ENCODE data around the gene DCAF11. TPM values are rescaled to one million over a fixed set of nuclear protein-coding genes. Genes with fewer than 3 reads are reported as not detected.
"Not testable (repeated sequence)": the region's sequence is repeated elsewhere in the genome, so short reads cannot be mapped to it uniquely, and the experiment has no call there.

Gene DCAF11
- total RNA-seq, 2 donors from 2014 or later = 54.1 to 69.8 TPM

DNA sequence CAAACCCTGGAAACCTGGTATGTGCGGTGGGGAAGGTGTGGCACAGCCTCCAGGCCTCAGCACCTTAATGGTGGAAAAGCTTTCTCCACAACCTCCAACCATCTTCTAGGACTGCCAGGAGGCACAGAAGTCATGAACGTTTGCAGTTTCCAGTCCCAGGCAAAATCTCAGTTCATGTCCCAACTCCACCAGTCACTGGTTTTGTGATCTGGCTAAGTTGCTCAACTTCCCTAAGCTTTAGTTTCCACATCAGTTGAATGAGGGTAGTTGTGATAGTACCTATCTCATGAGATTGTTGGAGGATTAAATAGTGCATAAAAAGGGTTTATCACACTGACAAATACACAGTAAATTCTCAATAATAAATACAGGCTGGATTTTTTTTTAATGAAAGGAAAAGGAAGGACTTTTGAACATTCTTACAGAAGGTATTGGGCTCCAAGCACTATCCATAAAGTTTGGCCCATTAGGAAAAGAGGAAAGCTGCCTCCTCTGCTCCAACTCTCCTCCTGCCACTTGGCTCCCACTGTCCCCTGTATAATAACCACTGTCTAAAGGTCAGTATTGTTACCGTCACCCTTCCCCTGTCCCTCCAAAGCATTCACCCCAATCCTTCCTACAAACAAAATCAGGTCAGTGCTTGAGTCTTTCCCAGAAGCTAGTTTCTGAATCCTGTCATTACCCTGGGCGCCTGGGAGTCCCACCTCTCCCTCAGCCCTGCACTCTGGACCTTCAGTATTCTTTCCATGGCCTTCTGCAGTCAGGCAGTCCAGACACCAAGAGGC is 14.2 kb upstream of the DCAF11 start:
- no peak overlapping the region for H3K4me3 ChIP-seq
- H3K36me3 ChIP-seq = no peaks in the 10 kb centered on the region
- no peaks in the 10 kb centered on the region for H3K9me3 ChIP-seq
- H3K4me1 ChIP-seq = peaks cover 0 to 5% of the 10 kb centered on the region in 2 donors
- TF ChIP-seq, protein P1, sequence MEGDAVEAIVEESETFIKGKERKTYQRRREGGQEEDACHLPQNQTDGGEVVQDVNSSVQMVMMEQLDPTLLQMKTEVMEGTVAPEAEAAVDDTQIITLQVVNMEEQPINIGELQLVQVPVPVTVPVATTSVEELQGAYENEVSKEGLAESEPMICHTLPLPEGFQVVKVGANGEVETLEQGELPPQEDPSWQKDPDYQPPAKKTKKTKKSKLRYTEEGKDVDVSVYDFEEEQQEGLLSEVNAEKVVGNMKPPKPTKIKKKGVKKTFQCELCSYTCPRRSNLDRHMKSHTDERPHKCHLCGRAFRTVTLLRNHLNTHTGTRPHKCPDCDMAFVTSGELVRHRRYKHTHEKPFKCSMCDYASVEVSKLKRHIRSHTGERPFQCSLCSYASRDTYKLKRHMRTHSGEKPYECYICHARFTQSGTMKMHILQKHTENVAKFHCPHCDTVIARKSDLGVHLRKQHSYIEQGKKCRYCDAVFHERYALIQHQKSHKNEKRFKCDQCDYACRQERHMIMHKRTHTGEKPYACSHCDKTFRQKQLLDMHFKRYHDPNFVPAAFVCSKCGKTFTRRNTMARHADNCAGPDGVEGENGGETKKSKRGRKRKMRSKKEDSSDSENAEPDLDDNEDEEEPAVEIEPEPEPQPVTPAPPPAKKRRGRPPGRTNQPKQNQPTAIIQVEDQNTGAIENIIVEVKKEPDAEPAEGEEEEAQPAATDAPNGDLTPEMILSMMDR (IDR thresholded peaks at IDR 0.05) = no peak
- H3K27ac ChIP-seq = no peak overlapping the region
- H3K27me3 ChIP-seq = no peaks in the 10 kb centered on the region
- no peak for DNase-seq (ENCODE audit: low spot score)

DNA sequence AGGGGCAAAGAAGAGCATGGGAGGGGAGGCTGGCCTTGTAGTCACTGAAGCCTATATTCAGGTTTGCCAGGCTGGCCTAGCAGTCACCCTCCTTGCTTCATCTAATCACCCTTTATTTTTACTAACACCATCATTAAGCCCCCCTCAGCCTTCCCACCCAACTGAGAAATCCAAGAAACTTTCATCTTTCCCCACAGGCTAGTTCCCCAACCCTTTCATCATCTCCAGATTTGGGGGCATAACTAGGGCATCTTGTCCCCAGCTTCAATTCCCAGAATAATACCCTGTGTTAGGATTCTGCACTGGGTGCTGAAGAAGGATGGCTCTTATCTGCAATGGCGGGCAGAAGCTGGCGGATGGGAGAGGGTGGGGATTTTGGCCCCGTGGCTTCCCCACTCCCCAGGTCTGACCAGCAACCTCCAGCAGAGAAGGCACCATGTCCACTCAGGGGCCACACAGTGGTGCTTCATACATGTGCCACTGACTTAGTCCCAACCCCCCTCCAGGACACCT is 13.5 kb upstream of the DCAF11 start:
- no peak overlapping the region for H3K4me3 ChIP-seq
- DNase-seq (ENCODE audit: low spot score) = no peak
- H3K27me3 ChIP-seq = no peaks in the 10 kb centered on the region
- TF ChIP-seq, protein P1 (IDR thresholded peaks at IDR 0.05) = no peak
- H3K4me1 ChIP-seq = no peaks in the 10 kb centered on the region
- H3K9me3 ChIP-seq = no peaks in the 10 kb centered on the region
- no peaks in the 10 kb centered on the region for H3K36me3 ChIP-seq
- no peak overlapping the region for H3K27ac ChIP-seq

DNA sequence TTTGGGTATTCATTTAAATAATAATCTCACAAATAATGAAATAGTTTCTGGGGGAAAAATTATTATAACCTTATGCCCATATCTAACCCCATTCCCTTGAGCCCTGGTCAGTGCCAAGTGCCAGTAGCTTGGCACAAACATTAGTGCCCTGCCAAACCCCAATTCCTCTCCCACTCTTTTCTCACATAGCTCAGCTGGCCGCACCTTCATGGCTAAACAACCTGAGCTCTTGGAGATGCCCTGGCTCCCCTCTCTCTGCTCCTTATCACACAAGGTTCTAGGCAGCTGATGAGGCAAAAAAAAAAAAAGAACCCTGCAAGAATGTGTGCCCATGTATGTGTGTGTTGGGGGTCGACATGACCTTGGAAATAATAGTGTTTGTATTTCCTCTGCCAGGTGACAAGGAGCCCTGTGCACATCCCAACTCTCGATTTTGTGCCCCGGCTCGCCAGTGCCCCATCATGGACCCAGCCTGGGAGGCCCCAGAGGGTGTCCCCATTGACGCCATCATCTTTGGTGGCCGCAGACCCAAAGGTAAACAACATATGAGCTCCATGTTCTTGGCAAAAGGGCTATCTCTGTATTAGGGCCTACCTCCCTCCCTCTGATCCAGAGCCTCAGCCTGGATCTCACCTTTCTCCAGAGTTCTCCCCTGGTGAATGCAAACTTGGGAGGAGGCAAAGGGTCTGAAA is 12.1 kb upstream of the DCAF11 start:
- Histone ChIP-seq H3K27me3 (no peaks in the 10 kb centered on the region), H3K36me3 (no peaks in the 10 kb centered on the region), H3K4me1 (no peaks in the 10 kb centered on the region), H3K4me3 (no peak overlapping the region), H3K27ac (no peak overlapping the region), H3K9me3 (no peaks in the 10 kb centered on the region)
- TF ChIP-seq, protein P1 (IDR thresholded peaks at IDR 0.05) = no peak
- no peak for DNase-seq (ENCODE audit: low spot score)

DNA sequence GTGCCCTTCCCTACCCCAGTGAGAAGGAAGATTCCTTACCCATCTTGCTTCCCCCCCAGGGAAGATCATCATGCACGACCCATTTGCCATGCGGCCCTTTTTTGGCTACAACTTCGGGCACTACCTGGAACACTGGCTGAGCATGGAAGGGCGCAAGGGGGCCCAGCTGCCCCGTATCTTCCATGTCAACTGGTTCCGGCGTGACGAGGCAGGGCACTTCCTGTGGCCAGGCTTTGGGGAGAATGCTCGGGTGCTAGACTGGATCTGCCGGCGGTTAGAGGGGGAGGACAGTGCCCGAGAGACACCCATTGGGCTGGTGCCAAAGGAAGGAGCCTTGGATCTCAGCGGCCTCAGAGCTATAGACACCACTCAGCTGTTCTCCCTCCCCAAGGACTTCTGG is 11.1 kb upstream of the DCAF11 start:
- H3K27me3 ChIP-seq = no peaks in the 10 kb centered on the region
- TF ChIP-seq, protein P1 (IDR thresholded peaks at IDR 0.05) = no peak
- no peaks in the 10 kb centered on the region for H3K4me1 ChIP-seq
- no peak for DNase-seq (ENCODE audit: low spot score)
- no peak overlapping the region for H3K4me3 ChIP-seq
- H3K36me3 ChIP-seq = no peaks in the 10 kb centered on the region
- no peak overlapping the region for H3K27ac ChIP-seq
- no peaks in the 10 kb centered on the region for H3K9me3 ChIP-seq

DNA sequence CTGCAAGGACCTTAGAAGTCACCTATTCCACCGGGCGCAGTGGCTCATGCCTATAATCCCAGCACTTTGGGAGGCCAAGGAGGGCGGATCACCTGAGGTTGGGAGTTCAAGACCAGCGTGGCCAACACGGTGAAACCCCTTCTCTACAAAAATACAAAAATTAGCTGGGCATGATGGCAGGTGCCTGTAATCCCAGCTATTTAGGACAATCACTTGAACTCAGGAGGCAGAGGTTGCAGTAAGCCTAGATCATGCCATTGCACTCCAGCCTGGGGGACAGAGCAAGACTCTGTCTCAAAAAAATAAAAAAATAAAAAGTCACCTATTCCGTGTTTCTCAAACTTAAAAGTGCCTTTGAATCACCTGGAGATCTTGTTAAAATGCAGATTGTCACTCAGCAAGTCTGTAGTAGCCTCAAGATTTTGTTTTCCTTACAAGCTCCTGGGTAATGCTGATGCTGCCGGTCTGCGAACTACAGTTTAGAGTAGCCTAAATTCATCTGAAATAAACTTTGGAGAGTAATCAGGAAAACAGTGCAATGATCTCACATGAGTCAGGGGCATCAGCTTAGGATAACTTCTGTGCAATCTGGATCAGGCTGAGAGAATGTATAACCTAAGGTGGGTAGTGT is 8.9 kb upstream of the DCAF11 start:
- H3K27ac ChIP-seq; H3K4me3 ChIP-seq; H3K27me3 ChIP-seq; H3K9me3 ChIP-seq; DNase-seq (ENCODE audit: low spot score); H3K4me1 ChIP-seq; H3K36me3 ChIP-seq: not testable (repeated sequence)

DNA sequence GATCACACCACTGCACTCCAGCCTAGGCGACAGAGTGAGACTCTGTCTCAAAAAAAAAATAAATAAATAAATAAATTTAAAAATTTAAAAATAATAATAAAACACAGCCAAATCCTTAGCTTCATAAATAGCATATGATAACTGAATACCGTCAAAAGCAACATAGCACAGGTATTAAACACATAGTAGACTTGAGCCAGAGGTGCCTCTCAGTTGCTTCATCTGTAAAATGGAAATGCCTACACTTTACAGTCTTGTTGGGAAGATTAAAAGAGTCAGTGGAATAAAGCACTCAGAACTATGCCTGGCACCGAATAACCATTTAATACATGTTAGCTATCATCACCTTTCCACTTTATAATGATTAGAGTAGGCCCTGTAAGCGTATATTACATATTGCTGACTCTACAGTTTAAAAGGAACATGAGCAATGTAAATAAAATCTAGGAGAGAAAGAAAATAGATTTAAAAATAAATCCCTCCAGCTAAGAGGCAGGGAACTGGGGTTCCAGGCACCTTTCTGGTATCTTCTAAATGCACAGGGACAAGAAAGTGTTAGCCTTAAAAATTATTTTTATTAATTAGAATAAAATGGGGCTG is 7.8 kb upstream of the DCAF11 start:
- H3K4me1 ChIP-seq = peaks cover 0 to 7% of the 10 kb centered on the region in 2 donors
- no peak for DNase-seq (ENCODE audit: low spot score)
- H3K36me3 ChIP-seq = no peaks in the 10 kb centered on the region
- no peaks in the 10 kb centered on the region for H3K27me3 ChIP-seq
- TF ChIP-seq, protein P1 (IDR thresholded peaks at IDR 0.05) = no peak
- H3K9me3 ChIP-seq = no peaks in the 10 kb centered on the region
- no peak overlapping the region for H3K27ac ChIP-seq
- no peak overlapping the region for H3K4me3 ChIP-seq
